ENCODE data around the gene UBN2. TPM values are rescaled to one million over a fixed set of nuclear protein-coding genes. Genes with fewer than 3 reads are reported as not detected.
"Not testable (repeated sequence)": the region's sequence is repeated elsewhere in the genome, so short reads cannot be mapped to it uniquely, and the experiment has no call there.

The UBN2 gene
- total RNA-seq, 1 experiment from 2014 or later: 14.8 TPM

- H3K36me3 ChIP-seq (ENCODE audit: control insufficient read depth in 1 of 2, insufficient read depth in 2 of 2, low read length in 2 of 2); H2AFZ ChIP-seq (ENCODE audit: low read depth, low read length, poor library complexity, severe bottlenecking); RAD21 ChIA-PET (ENCODE audit: low non-redundant PET in 1 of 2, low total read pairs in 2 of 2, uncharacterized antibody in 2 of 2, unreplicated experiment in 2 of 2); H4K20me1 ChIP-seq (ENCODE audit: insufficient read depth); H3K27ac ChIP-seq (ENCODE audit: low read depth, low read length); H3K4me3 ChIP-seq (replicated peaks in 1 of 2; ENCODE audit: low read depth in 1 of 2, low read length in 2 of 2); POLR2A ChIA-PET; H3K79me2 ChIP-seq (ENCODE audit: insufficient read depth, low read length); CTCF ChIA-PET; intact Hi-C loops (cut with micrococcal nuclease); H3K4me2 ChIP-seq (ENCODE audit: low read length); H3K9me2 ChIP-seq (ENCODE audit: insufficient read depth); DNase-seq (ENCODE audit: low read depth, low spot score); H3K9me3 ChIP-seq (ENCODE audit: control insufficient read depth in 1 of 2, insufficient read depth in 1 of 2, low read depth in 1 of 2, low read length in 2 of 2); H3K9ac ChIP-seq (ENCODE audit: low read length); H3K4me1 ChIP-seq (ENCODE audit: control insufficient read depth in 1 of 2, insufficient read depth in 2 of 2, low read length in 2 of 2); BruUV-seq (replicated peaks); H3K27me3 ChIP-seq (ENCODE audit: insufficient read depth, low read length); ATAC-seq: not testable (repeated sequence)
These were observed 5.5 kb upstream of the UBN2 start for GRCh38 chr7:139225286-139226157.

DNA sequence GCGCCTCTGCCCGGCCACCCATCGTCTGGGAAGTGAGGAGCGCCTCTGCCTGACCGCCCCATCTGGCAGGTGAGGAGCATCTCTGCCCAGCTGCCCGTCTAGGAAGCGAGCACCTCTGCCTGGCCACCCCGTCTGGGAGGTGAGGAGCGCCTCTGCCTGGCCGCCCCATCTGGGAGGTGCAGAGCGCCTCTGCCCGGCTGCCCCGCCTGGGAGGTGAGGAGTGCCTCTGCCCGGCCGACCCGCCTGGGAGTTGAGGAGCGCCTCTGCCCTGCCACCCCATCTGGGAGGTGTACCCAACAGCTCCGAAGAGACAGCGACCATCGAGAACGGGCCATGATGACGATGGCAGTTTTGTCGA is 4.9 kb upstream of the UBN2 start:
- RAD21 ChIA-PET (ENCODE audit: low non-redundant PET in 1 of 2, low total read pairs in 2 of 2, uncharacterized antibody in 2 of 2, unreplicated experiment in 2 of 2); H3K9ac ChIP-seq (ENCODE audit: low read length); H2AFZ ChIP-seq (ENCODE audit: low read depth, low read length, poor library complexity, severe bottlenecking); CTCF ChIA-PET; H3K9me3 ChIP-seq (ENCODE audit: control insufficient read depth in 1 of 2, insufficient read depth in 1 of 2, low read depth in 1 of 2, low read length in 2 of 2); intact Hi-C loops (cut with micrococcal nuclease); BruUV-seq (replicated peaks); H3K4me2 ChIP-seq (ENCODE audit: low read length); POLR2A ChIA-PET; H3K36me3 ChIP-seq (ENCODE audit: control insufficient read depth in 1 of 2, insufficient read depth in 2 of 2, low read length in 2 of 2); DNase-seq (ENCODE audit: low read depth, low spot score); ATAC-seq; H3K9me2 ChIP-seq (ENCODE audit: insufficient read depth); H3K27me3 ChIP-seq (ENCODE audit: insufficient read depth, low read length); H3K4me3 ChIP-seq (replicated peaks in 1 of 2; ENCODE audit: low read depth in 1 of 2, low read length in 2 of 2); H4K20me1 ChIP-seq (ENCODE audit: insufficient read depth); H3K79me2 ChIP-seq (ENCODE audit: insufficient read depth, low read length); H3K27ac ChIP-seq (ENCODE audit: low read depth, low read length); H3K4me1 ChIP-seq (ENCODE audit: control insufficient read depth in 1 of 2, insufficient read depth in 2 of 2, low read length in 2 of 2): not testable (repeated sequence)

- H3K27me3 ChIP-seq (ENCODE audit: insufficient read depth, low read length); H3K9me2 ChIP-seq (ENCODE audit: insufficient read depth); H3K9me3 ChIP-seq (ENCODE audit: control insufficient read depth in 1 of 2, insufficient read depth in 1 of 2, low read depth in 1 of 2, low read length in 2 of 2); H4K20me1 ChIP-seq (ENCODE audit: insufficient read depth); H3K79me2 ChIP-seq (ENCODE audit: insufficient read depth, low read length); DNase-seq (ENCODE audit: low read depth, low spot score); CTCF ChIA-PET; ATAC-seq; H3K4me3 ChIP-seq (replicated peaks in 1 of 2; ENCODE audit: low read depth in 1 of 2, low read length in 2 of 2); POLR2A ChIA-PET; H3K9ac ChIP-seq (ENCODE audit: low read length); RAD21 ChIA-PET (ENCODE audit: low non-redundant PET in 1 of 2, low total read pairs in 2 of 2, uncharacterized antibody in 2 of 2, unreplicated experiment in 2 of 2); H2AFZ ChIP-seq (ENCODE audit: low read depth, low read length, poor library complexity, severe bottlenecking); H3K27ac ChIP-seq (ENCODE audit: low read depth, low read length); H3K4me2 ChIP-seq (ENCODE audit: low read length); BruUV-seq (replicated peaks); intact Hi-C loops (cut with micrococcal nuclease); H3K36me3 ChIP-seq (ENCODE audit: control insufficient read depth in 1 of 2, insufficient read depth in 2 of 2, low read length in 2 of 2); H3K4me1 ChIP-seq (ENCODE audit: control insufficient read depth in 1 of 2, insufficient read depth in 2 of 2, low read length in 2 of 2): not testable (repeated sequence)
These were observed 4.0 kb upstream of the UBN2 start for GRCh38 chr7:139226988-139227488.
